AG10803 (cell line): ENCODE data around the gene CELSR1.

ENCODE experiments used
- DNase-seq: peaks from one replicate; pipeline ENCODE4 v3.0.0; 2010; ENCODE audit warnings: low read depth
- H3K4me3 ChIP-seq: 2 replicates; pipeline ENCODE4 v1.5.1; 2011; ENCODE audit warnings: mild to moderate bottlenecking, low read length, control low read depth
- CTCF ChIP-seq: conservative IDR thresholded peaks from 2 replicates; pipeline ENCODE4 v1.5.1; 2011; ENCODE audit warnings: mild to moderate bottlenecking, low read length, control low read depth, inconsistent platforms

The CELSR1 gene

GRCh38 chr22:46461566-46462180, 75.7 kb downstream of the CELSR1 start:
- no peak for DNase-seq
- no peak overlapping the region for H3K4me3 ChIP-seq
- no peak for TF ChIP-seq CTCF

DNA sequence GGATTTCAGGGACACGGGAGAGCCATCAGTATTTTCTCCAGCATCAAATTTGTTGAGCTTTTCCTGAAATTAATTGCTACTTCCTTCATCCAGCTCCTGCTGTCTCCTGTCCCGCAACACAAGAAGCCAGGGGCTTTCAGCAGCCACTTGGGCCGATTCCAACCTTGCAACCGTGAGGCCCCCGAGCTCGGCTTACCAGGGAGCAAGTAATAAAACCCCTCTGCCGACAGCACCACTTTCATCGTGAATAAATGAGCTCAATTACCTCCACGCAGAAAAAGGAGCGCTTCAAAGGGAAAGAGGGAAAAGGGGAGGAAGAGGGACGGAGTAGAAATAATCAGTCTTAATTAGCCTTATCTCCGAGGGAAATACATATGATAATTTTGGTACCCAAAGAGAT, 76.6 kb downstream of the CELSR1 start:
- TF ChIP-seq CTCF: no peak
- H3K4me3 ChIP-seq: no peak overlapping the region
- DNase-seq: no peak

DNA sequence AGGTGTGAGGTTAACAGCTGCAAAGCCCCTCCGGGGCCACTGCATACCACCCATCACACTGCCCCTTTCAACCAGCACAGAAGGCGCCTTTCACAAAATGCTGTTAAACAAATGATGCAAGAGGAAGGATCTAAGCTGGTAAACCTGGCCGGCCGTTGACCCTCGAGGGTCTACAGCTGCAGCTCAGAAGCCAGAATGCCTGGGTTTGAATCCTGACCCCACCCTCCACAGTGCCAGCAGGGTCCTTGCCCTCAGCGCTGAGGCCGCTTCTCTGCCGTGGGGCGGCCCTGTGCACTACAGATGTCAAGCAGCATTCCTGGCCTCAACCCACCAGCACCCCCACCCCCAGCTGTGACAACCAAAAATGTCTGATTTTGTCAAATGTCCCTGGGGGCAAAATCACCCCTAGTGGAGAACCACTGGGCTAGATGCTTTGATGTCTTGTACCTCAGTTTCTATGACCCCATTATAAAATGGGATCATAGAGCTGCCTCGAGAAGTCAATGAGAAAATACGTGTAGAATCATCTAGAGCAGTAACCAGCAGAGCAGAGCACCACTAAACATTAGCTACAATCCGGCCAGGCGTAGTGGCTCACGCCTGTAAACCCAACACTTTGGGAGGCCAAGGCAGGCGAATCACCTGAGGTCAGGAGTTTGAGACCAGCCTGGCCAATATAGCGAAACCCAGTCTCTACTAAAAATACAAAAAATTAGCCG, 77.9 kb downstream of the CELSR1 start:
- H3K4me3 ChIP-seq: no peak overlapping the region
- no peak for TF ChIP-seq CTCF
- DNase-seq: no peak

DNA sequence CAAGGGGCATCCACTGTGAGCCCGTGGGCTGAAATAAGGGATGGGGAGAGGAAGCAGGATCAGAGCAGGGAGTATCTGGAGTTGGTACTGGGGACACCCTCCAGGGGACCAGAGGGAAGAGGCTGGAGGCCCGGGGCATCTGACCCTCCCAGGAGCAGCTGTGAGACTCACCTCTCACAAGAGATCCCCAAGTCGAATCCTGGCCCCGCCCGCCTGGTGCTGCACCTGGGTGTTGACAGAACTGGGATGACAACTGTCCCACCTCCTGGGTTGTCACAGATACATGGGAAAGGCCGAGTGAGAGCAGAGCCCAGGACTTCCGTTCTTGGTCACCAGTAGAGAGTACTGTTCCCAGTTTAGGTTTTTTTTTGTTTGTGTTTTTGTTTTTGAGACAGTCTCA, 78.9 kb downstream of the CELSR1 start:
- no peak for TF ChIP-seq CTCF
- H3K4me3 ChIP-seq: no peak overlapping the region
- DNase-seq: no peak

DNA sequence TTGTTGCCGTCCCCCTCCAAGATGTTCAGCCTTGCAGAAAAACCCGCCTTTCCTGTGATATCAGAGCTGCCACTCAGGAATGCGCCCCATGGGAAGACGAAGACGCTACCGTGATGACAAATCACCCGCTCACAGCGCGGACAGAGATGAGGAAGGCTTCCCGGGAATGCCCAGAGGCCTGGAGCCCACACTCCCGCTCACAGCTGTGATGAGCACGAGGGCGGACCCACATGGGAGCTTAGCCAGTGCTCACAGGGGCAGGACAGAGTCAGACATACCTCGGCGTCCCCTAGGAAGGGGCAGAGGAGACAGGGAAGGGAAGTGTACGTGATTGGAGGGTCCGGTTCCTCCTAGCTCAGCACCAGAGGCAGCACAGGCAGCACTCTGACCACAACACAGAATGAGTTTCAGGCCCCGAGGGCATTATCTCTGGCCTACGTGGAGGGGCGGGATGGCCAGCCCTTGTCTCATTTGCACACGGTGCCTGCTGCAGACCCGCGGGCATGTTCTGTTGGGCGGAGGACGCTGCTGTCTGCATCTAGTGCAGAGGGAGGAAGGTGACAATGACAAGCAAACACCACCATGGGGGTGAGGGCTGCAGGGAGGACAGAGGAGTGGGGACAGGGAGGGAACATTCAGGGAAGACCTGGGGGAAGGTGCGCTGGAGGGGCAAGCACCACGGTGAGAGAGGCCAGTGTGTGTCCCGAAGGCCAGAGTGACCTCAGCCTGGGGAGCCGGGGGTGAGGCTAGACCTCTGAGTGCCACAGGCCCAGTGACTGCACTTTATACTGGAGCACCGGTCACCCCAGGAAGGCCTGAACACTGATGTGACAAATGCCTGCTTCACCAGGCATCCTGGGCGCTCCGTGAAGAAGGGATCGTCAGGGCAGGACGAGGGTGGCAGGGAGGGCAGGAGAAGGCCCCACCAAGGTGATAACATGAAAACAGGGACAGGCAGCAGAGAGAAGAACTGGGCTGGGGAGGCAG, 79.6 kb downstream of the CELSR1 start:
- no peak for TF ChIP-seq CTCF
- no peak overlapping the region for H3K4me3 ChIP-seq
- peak; percentile 29 for DNase-seq

DNA sequence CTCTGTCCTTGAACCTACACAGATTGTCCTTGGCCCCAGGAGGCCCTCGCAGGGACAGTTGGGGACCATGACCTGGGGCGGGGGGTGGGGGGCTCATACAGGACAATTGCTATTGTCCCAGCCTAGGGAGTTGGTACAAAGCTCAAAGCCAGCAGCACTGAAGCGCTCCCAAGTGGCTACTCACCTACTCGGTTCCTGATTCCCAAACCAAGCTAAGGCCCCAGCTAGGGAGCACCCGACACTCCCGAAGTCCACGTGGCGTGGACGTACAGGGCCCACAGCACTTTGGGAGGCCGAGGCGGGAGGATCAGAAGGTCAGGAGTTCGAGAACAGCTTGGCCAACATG, 80.6 kb downstream of the CELSR1 start:
- no peak overlapping the region for H3K4me3 ChIP-seq
- no peak for TF ChIP-seq CTCF
- DNase-seq: no peak

DNA sequence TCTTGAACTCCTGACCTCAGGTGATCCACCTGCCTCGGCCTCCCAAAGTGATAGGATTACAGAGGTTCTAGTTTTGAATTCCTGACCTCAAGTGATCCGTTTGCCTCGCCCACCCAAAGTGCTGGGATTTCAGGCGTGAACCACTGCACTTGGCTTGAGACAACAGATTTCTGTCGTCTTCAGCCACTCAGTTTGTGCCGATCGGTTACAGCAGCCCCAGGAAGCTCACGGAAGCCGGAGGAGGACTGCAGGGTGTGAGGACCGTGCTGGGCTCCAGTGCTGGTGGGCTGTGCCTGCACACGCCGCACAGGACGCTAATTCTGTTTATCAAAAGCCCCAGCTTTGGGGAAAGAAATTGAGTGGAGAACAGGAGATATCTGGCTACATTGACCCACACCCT, 82.0 kb downstream of the CELSR1 start:
- no peak for DNase-seq
- TF ChIP-seq CTCF: no peak
- no peak overlapping the region for H3K4me3 ChIP-seq
